Colonic mucosa (tissue), 4 donors: Measurements from ENCODE around the gene ASPHD2. TPM values are rescaled to one million over a fixed set of nuclear protein-coding genes. Genes with fewer than 3 reads are reported as not detected.

ENCODE experiments used
- DNase-seq: peaks from one replicate; pipeline ENCODE4 v3.0.0-alpha.2; 2020
- H3K27ac ChIP-seq: fragments of 200-600 bp; one replicate; pipeline ENCODE4 v1.8.0; 2021
- H3K27me3 ChIP-seq: fragments of 200-600 bp; one replicate; pipeline ENCODE4 v1.8.0; 2021
- H3K36me3 ChIP-seq: fragments of 200-600 bp; one replicate; pipeline ENCODE4 v1.8.0; 2021
- H3K4me1 ChIP-seq: fragments of 200-600 bp; one replicate; pipeline ENCODE4 v1.8.0; 2021; ENCODE audit warnings: mild to moderate bottlenecking
- H3K4me3 ChIP-seq: fragments of 200-600 bp; one replicate; pipeline ENCODE4 v1.8.0; 2021
- H3K9ac ChIP-seq, 2 donors: one replicate each; pipeline ENCODE4 v1.7.0; 2013; ENCODE audit warnings: control low read depth in 2 of 2, low read depth in 2 of 2, low read length in 2 of 2
- H3K9me3 ChIP-seq: fragments of 200-600 bp; one replicate; pipeline ENCODE4 v1.8.0; 2021
- CTCF ChIP-seq: fragments of 200-600 bp; IDR thresholded peaks from one replicate; pipeline ENCODE4 v1.8.0; 2022; ENCODE audit warnings: antibody characterized with exemption, mild to moderate bottlenecking
- intact Hi-C: fragments of 100-400 bp; cut with DNase I; formaldehyde crosslinking; loops from one replicate; pipeline ENCODE4 v1.14.1; 2022
- total RNA-seq, 2 donors: library from RNA; stranded (reverse); fragmentation: NEBNext Ultra II Directional in 1 of 2; extraction: Animal tissue kit (Norgen Biotek cat#: 25700) in 1 of 2; gene quantifications; one replicate each; pipeline ENCODE4 v1.2.1, GENCODE V29; 2021
- donor health status: healthy.
- donor health status: DM: no; HTN: no; CAD: no.
- donor health status: DM: no; HTN: no; CAD: no.

The ASPHD2 gene
- total RNA-seq, 2 donors from 2014 or later = 3.8 to 4.3 TPM

DNA sequence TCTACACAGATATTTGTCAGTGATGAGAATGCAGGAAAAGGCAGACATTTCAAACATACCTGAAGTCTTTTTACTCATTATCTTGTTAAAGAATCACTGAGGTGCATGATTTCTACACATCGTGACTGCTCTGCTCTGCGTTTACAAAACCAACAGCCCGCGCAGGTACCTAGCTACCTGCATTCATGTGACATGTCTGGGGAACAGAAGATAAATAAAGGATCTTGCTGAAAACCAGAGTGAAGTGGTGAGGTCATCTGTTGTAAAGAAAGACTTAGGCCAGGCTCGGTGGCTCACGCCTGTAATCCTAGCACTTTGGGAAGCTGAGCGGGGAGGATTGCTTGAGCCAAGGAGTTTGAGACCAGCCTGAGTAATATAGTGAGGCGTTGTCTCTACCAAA lies 15.7 kb downstream of the ASPHD2 start:
- no peak overlapping the region for H3K27ac ChIP-seq
- no peak for DNase-seq
- no peaks in the 10 kb centered on the region for H3K27me3 ChIP-seq
- no peak overlapping the region for H3K4me3 ChIP-seq
- intact Hi-C loops = no loop called here
- TF ChIP-seq CTCF = no peak
- H3K9me3 ChIP-seq = no peaks in the 10 kb centered on the region
- no peaks in the 10 kb centered on the region for H3K4me1 ChIP-seq
- H3K9ac ChIP-seq = no peak overlapping the region
- H3K36me3 ChIP-seq = no peaks in the 10 kb centered on the region

DNA sequence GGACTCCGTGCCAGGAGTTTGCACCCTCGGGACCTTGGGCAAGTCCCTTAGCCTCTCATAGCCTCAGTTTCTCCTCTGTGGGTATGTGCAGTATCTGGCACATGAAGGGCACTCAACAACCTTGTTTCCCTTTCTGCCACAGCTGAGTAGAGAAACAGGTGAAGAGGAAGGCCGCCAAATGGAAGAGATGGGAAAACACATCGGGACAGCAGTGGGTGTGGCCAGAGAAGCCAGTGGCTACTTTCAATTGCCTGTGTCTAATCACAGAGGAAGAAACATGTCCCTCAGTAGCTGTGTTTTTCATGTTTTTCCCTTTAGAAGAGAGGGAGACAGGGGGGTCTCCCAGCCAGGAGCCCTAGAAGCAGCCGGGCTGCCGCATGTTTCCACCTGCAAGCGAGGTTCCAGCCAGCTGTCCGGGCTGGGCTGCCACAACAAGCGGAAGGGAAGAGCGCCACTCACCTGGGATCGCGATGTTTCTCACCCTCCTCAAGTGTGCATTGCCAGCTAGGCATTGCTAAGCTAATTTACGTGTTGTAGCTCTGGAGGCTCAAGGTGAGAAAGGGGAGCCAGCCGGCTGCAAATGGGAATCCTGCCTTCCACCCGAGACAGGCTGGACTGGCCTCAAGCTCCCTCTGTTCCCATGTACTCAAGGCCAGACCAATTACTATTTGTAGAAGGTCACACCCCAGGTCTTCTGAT lies 16.7 kb downstream of the ASPHD2 start:
- intact Hi-C loops = no loop called here

DNA sequence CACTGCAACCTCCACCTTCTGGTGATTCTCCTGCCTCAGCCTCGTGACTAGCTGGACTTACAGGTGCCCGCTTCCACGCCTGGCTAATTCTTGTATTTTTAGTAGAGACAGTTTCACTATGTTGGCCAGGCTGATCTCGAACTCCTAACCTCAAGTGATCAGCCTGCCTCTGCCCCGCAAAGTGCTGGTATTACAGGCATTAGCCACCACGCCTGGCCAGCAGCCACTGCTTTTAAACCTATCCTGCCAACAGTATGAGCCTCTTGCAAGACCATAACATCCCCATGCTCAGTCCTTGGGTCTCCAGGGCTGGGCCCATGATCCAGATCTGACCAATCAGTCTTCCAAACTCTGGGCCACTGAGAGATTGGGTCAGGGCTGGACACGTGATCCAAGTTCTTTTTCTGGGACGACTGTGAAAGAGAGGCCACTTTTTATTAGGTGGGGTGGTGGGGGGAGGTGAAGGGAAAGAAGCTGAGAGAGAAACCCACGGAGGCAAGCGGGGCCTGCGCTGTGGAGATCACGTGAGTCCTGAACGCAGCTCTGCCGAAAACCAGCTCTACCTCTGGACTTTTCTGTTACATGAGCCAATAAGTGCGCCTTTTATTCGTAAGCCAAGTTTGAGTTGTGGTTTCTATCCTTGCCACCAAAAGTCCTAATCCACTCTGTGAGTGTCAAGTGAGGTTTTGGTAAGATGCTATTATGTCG lies 17.9 kb downstream of the ASPHD2 start:
- Histone ChIP-seq H3K4me1 (no peaks in the 10 kb centered on the region), H3K4me3 (no peak overlapping the region), H3K9ac (no peak overlapping the region), H3K27me3 (no peaks in the 10 kb centered on the region), H3K27ac (no peak overlapping the region), H3K9me3 (no peaks in the 10 kb centered on the region), H3K36me3 (no peaks in the 10 kb centered on the region)
- no peak for DNase-seq
- TF ChIP-seq CTCF = no peak
- intact Hi-C loops = no loop called here

More for the DNA sequence above, 16.7 kb downstream of the ASPHD2 start:
- no peak for DNase-seq
- H3K9ac ChIP-seq = no peak overlapping the region
- H3K36me3 ChIP-seq = no peaks in the 10 kb centered on the region
- no peak overlapping the region for H3K4me3 ChIP-seq
- no peak for TF ChIP-seq CTCF
- no peaks in the 10 kb centered on the region for H3K27me3 ChIP-seq
- H3K27ac ChIP-seq = no peak overlapping the region
- H3K4me1 ChIP-seq = no peaks in the 10 kb centered on the region
- H3K9me3 ChIP-seq = no peaks in the 10 kb centered on the region

GRCh38 chr22:26447584-26448329 lies 18.7 kb downstream of the ASPHD2 start:
- Histone ChIP-seq H3K36me3 (no peaks in the 10 kb centered on the region), H3K9ac (no peak overlapping the region), H3K27ac (no peak overlapping the region), H3K4me1 (no peaks in the 10 kb centered on the region), H3K4me3 (no peak overlapping the region), H3K9me3 (no peaks in the 10 kb centered on the region), H3K27me3 (no peaks in the 10 kb centered on the region)
- DNase-seq = no peak
- TF ChIP-seq CTCF = no peak
- intact Hi-C loops = no loop called here

GRCh38 chr22:26448334-26448733 lies 19.3 kb downstream of the ASPHD2 start:
- intact Hi-C loops = no loop called here
- H3K27me3 ChIP-seq = no peaks in the 10 kb centered on the region
- DNase-seq = no peak
- H3K9ac ChIP-seq = no peak overlapping the region
- no peak overlapping the region for H3K27ac ChIP-seq
- H3K9me3 ChIP-seq = no peaks in the 10 kb centered on the region
- no peak overlapping the region for H3K4me3 ChIP-seq
- no peaks in the 10 kb centered on the region for H3K36me3 ChIP-seq
- H3K4me1 ChIP-seq = no peaks in the 10 kb centered on the region
- no peak for TF ChIP-seq CTCF
